Vagina (tissue), 2 donors: ENCODE data around the gene OVOL1.
"Not testable (repeated sequence)": the region's sequence is repeated elsewhere in the genome, so short reads cannot be mapped to it uniquely, and the experiment has no call there.

ENCODE experiments used
- POLR2A ChIP-seq, 2 donors: fragments of 450-650 bp; IDR thresholded peaks; one replicate each; pipeline ENCODE4 v1.6.1; 2017; ENCODE audit warnings: antibody characterized with exemption in 2 of 2, mild to moderate bottlenecking in 2 of 2, moderate library complexity in 2 of 2
- POLR2AphosphoS5 ChIP-seq, 2 donors: sonication (generic); formaldehyde crosslinking; IDR thresholded peaks; one replicate each; pipeline ENCODE4 v1.9.0; 2017; ENCODE audit warnings: antibody characterized with exemption in 2 of 2, mild to moderate bottlenecking in 2 of 2, low read depth in 1 of 2; ENCODE audit not compliant: insufficient read depth in 1 of 2
- TF ChIP-seq, protein P1 (sequence below), 3 experiments: fragments of 450-650 bp in 2 of 3; fragments of 200-600 bp in 1 of 3; sonication (generic) in 1 of 3; IDR thresholded peaks; one replicate each; pipeline ENCODE4 v1.5.1; 2017 to 2019; ENCODE audit warnings: antibody characterized with exemption in 3 of 3, mild to moderate bottlenecking in 2 of 3, moderate library complexity in 2 of 3

DNA sequence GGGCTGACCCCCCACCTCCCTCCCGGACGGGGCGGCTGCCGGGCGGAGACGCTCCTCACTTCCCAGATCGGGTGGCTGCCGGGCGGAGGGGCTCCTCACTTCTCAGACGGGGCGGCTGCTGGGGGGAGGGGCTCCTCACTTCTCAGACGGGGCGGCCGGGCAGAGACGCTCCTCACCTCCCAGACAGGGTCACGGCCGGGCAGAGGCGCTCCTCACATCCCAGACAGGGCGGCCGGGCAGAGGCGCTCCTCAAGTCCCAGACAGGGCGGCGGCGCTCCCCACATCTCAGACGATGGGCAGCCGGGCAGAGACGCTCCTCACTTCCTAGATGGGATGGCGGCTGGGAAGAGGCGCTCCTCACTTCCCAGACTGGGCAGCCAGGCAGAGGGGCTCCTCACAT lies 24.0 kb upstream of the OVOL1 start:
- TF ChIP-seq POLR2AphosphoS5 (IDR thresholded peaks at IDR 0.05; ENCODE audit: insufficient read depth in 1 of 2, low read depth in 1 of 2); POLR2A (IDR thresholded peaks at IDR 0.05): not testable (repeated sequence)
- TF ChIP-seq, protein P1, sequence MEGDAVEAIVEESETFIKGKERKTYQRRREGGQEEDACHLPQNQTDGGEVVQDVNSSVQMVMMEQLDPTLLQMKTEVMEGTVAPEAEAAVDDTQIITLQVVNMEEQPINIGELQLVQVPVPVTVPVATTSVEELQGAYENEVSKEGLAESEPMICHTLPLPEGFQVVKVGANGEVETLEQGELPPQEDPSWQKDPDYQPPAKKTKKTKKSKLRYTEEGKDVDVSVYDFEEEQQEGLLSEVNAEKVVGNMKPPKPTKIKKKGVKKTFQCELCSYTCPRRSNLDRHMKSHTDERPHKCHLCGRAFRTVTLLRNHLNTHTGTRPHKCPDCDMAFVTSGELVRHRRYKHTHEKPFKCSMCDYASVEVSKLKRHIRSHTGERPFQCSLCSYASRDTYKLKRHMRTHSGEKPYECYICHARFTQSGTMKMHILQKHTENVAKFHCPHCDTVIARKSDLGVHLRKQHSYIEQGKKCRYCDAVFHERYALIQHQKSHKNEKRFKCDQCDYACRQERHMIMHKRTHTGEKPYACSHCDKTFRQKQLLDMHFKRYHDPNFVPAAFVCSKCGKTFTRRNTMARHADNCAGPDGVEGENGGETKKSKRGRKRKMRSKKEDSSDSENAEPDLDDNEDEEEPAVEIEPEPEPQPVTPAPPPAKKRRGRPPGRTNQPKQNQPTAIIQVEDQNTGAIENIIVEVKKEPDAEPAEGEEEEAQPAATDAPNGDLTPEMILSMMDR (IDR thresholded peaks at IDR 0.05): not testable (repeated sequence)
